ENCODE results near the gene NPIPB8.

DNA sequence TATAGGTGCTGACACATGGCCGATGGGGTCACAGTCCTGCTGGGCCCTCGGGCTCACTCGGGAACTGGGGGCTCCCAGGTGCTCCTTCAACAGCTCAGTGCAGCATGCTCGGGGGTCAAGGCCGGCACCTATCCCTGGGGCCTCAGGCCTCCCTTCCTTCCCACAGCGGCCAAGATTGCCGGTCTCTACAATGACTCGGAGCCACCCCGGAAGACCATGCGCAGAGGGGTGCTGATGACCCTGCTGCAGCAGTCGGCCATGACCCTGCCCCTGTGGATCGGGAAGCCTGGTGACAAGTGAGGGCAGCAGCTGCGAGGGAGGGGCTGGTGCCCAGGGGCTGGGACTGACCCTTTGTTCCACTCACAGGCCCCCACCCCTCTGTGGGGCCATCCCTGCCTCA is 47.9 kb upstream of the NPIPB8 start:
- TF ChIP-seq CTCF (conservative IDR thresholded peaks at IDR 0.05; ENCODE audit: low read depth, low read length) (no peak), EZH2 (IDR thresholded peaks at IDR 0.05; ENCODE audit: borderline replicate concordance, low read depth, low read length, poor library complexity, severe bottlenecking) (no peak)

All from A673 (cell line).